Ascending aorta (tissue), 2 donors: ENCODE results near the gene STEAP3. TPM values are rescaled to one million over a fixed set of nuclear protein-coding genes. Genes with fewer than 3 reads are reported as not detected.
A peak's percentile ranks its signal among the peaks of the same experiment; 100 is the strongest.

Source experiments
- DNase-seq, 2 donors: peaks; one replicate each; pipeline ENCODE4 v3.0.0-alpha.2; 2019; ENCODE audit warnings: low spot score in 2 of 2
- H3K27ac ChIP-seq, 2 donors: fragments of 200-600 bp; sonication (generic); one replicate each; pipeline ENCODE4 v1.5.1; 2016 to 2017; ENCODE audit warnings: mild to moderate bottlenecking in 1 of 2
- H3K27me3 ChIP-seq: fragments of 200-600 bp; sonication (generic); one replicate; pipeline ENCODE4 v1.5.1; 2017
- H3K36me3 ChIP-seq, 2 donors: fragments of 200-600 bp; sonication (generic); one replicate each; pipeline ENCODE4 v1.5.1; 2016
- H3K4me1 ChIP-seq, 2 donors: fragments of 200-600 bp; sonication (generic); one replicate each; pipeline ENCODE4 v1.5.1; 2016 to 2017; ENCODE audit warnings: mild to moderate bottlenecking in 1 of 2
- H3K4me3 ChIP-seq, 2 donors: fragments of 200-600 bp; sonication (generic); one replicate each; pipeline ENCODE4 v1.5.1; 2016 to 2017; ENCODE audit warnings: mild to moderate bottlenecking in 1 of 2
- H3K9me3 ChIP-seq, 2 donors: fragments of 200-600 bp; sonication (generic); one replicate each; pipeline ENCODE4 v1.5.1; 2016
- intact Hi-C: fragments of 100-400 bp; cut with DNase I; formaldehyde crosslinking; loops from one replicate; pipeline ENCODE4 v1.15.1; 2023
- total RNA-seq: library from RNA; depleted of rRNA; stranded (reverse); fragments of >200 nt; gene quantifications from one replicate; pipeline ENCODE4 v1.1.0, GENCODE V29; 2016
- TF ChIP-seq, protein P1 (sequence below), 3 experiments: fragments of 200-600 bp in 2 of 3; fragments of 450-650 bp in 1 of 3; sonication (generic) in 2 of 3; IDR thresholded peaks; one replicate each; pipeline ENCODE4 v1.5.1; 2016 to 2019; ENCODE audit warnings: antibody characterized with exemption in 3 of 3, mild to moderate bottlenecking in 1 of 3, moderate library complexity in 1 of 3

STEAP3 gene
- total RNA-seq, 1 donor from 2014 or later, result 34.5 TPM

DNA sequence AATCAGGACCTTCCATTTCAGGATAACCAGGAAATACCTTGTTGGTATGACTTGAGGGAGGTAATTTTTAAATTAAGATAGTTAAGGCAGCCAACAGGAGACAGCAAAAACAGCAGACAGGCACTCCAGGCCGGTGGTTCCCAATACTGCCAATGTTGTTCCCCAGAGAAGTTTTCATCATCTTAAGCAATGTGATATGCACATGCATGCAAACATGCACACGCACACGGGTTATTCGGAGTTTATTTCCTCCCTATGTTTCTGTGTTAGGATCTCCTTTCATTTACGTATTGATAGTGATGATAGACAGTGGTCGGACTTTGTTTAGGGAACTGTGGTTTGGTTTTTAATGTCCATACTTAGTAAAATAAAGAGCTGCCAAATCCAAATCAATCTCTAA lies 55.3 kb downstream of the STEAP3 start:
- DNase-seq, result no peak
- no peak overlapping the region for H3K27ac ChIP-seq
- no peaks in the 10 kb centered on the region for H3K9me3 ChIP-seq
- no peak overlapping the region for H3K4me3 ChIP-seq
- H3K27me3 ChIP-seq, result no peaks in the 10 kb centered on the region
- intact Hi-C loops, result no loop called here
- H3K4me1 ChIP-seq, result no peaks in the 10 kb centered on the region
- TF ChIP-seq, protein P1, sequence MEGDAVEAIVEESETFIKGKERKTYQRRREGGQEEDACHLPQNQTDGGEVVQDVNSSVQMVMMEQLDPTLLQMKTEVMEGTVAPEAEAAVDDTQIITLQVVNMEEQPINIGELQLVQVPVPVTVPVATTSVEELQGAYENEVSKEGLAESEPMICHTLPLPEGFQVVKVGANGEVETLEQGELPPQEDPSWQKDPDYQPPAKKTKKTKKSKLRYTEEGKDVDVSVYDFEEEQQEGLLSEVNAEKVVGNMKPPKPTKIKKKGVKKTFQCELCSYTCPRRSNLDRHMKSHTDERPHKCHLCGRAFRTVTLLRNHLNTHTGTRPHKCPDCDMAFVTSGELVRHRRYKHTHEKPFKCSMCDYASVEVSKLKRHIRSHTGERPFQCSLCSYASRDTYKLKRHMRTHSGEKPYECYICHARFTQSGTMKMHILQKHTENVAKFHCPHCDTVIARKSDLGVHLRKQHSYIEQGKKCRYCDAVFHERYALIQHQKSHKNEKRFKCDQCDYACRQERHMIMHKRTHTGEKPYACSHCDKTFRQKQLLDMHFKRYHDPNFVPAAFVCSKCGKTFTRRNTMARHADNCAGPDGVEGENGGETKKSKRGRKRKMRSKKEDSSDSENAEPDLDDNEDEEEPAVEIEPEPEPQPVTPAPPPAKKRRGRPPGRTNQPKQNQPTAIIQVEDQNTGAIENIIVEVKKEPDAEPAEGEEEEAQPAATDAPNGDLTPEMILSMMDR (IDR thresholded peaks at IDR 0.05), result no peak
- no peaks in the 10 kb centered on the region for H3K36me3 ChIP-seq

DNA sequence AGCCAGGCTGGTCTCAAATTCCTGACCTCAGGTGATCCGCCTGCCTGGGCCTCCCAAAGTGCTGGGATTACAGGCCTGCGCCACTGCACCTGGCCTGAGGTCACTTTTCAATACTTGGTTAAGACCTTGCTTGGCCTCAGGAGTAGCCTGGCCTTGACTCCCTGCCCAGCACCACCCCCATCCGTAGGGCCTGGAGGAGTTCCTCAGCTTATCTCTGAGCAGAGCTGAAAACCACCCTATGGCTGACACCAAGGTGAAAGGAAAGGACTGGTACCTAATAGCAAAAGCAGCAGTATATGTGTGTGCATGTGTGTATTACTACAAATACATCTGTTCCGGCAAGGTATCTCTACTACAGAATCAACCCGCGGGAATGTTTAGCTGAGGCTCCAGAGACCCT lies 56.0 kb downstream of the STEAP3 start:
- TF ChIP-seq, protein P1 (IDR thresholded peaks at IDR 0.05), result no peak
- Histone ChIP-seq H3K27ac (no peak overlapping the region), H3K27me3 (no peaks in the 10 kb centered on the region), H3K4me1 (no peaks in the 10 kb centered on the region), H3K36me3 (no peaks in the 10 kb centered on the region), H3K9me3 (no peaks in the 10 kb centered on the region), H3K4me3 (no peak overlapping the region)
- intact Hi-C loops, result no loop called here
- DNase-seq, result no peak

DNA sequence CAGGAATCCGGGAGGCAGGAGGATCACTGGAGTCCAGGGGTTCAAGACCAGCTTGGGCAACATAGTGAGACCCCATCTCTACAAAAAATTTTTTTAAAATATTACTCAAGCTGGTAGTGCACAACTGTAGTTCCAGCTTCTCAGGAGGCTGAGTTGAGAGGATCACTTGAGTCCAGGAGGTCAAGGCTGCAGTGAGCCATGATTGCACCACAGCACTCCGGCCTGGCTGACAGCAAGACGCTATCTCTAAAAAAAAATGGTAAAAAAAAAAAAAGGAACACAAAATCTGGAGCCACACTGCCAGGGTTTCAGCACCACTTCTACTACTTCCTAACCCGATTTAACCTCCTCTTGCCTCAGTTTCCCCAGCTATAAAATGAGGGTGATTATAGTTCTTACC lies 57.0 kb downstream of the STEAP3 start:
- no peaks in the 10 kb centered on the region for H3K27me3 ChIP-seq
- H3K4me1 ChIP-seq, result no peaks in the 10 kb centered on the region
- TF ChIP-seq, protein P1 (IDR thresholded peaks at IDR 0.05), result no peak
- DNase-seq, result no peak
- no peak overlapping the region for H3K4me3 ChIP-seq
- no peaks in the 10 kb centered on the region for H3K36me3 ChIP-seq
- H3K9me3 ChIP-seq, result no peaks in the 10 kb centered on the region
- H3K27ac ChIP-seq, result no peak overlapping the region
- intact Hi-C loops, result no loop called here

DNA sequence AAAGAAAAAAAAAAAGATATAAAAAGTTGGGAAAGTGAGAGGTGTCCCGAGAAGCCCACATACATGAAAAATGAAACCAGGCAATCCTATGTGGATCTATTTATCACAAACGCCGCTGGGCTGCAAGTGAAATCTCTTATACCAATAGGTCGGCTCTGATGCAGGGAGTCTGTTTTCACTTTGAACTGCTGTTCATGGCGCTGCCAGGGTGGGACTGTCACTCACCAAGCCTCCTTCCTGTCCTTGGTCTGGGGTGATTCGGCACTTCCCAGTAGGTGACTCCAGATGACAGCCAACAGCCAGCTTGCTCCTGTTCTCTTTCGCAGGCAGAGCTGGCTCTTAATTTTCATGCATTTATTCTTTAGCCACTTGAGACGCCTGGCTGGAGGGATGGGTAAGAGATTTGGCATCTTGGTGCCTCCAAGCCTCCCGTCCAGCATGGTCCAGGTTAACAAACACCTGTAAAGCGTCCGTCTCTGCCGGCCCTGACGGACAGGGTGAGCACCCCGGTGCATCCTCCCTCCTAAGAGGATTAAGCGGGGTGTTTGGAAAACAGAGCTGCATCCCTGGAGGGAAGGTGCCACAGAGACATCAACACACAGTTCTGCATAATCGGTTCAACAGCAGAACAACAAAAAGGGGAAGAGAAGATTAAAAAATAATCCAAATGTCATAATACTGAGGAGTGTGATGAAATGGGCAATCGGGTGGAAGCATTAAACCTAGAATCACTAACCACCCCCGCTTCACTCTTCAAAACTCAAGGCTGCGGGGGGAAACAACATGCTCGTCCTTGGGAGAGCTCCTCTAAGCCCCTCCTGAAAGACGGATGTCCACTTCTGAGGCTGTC lies 58.7 kb downstream of the STEAP3 start:
- DNase-seq, result no peak
- no peaks in the 10 kb centered on the region for H3K27me3 ChIP-seq
- H3K9me3 ChIP-seq, result no peaks in the 10 kb centered on the region
- no peaks in the 10 kb centered on the region for H3K4me1 ChIP-seq
- H3K36me3 ChIP-seq, result peaks cover 0 to 4% of the 10 kb centered on the region in 2 donors
- intact Hi-C loops, result no loop called here
- TF ChIP-seq, protein P1 (IDR thresholded peaks at IDR 0.05), result no peak
- H3K27ac ChIP-seq, result peak overlapping the region in 1 of 2 donors; percentile 14
- H3K4me3 ChIP-seq, result no peak overlapping the region

DNA sequence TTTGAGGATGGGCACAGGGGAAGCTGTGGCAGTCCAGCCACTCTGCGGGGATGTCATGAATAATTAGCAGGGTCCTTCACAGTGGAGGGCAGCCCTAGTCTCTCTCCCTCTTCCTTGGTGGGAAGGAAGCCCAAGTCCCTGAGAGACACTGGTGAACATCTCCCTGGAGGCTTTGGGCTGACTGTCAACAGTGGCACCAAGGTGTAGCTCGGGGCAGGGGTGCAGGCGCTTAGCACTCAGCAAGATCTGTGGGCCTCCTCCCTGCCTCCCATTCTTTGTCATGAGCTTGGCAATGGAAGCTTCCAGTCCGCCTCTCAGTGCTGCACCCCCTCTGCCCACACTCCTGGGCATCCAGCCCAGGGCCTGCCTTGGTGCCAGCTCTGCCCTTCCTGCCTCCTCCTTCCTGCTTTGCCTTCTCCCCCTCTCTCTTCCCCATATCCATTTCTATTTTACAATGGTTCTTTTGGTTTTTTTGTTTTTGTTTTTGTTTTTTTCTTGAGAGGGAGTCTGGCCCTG lies 59.4 kb downstream of the STEAP3 start:
- intact Hi-C loops, result no loop called here
- H3K4me3 ChIP-seq, result no peak overlapping the region
- DNase-seq, result no peak

More for the DNA sequence above, 59.4 kb downstream of the STEAP3 start:
- Histone ChIP-seq H3K36me3 (peaks cover 0 to 4% of the 10 kb centered on the region in 2 donors), H3K27ac (peak overlapping the region in 1 of 2 donors; percentile 14), H3K9me3 (no peaks in the 10 kb centered on the region), H3K4me1 (no peaks in the 10 kb centered on the region), H3K27me3 (no peaks in the 10 kb centered on the region)
- TF ChIP-seq, protein P1 (IDR thresholded peaks at IDR 0.05), result no peak
